Stimulated activated CD4-positive, alpha-beta T cell treated with anti-CD3 and anti-CD28 coated beads, TNF-alpha, amount 100 ng/mL, for 4 hours (primary cell): Measurements from ENCODE around the gene KRT73.
A peak's percentile ranks its signal among the peaks of the same experiment; 100 is the strongest.
"Not testable (repeated sequence)": the region's sequence is repeated elsewhere in the genome, so short reads cannot be mapped to it uniquely, and the experiment has no call there.

Experiments
- DNase-seq, 3 experiments: peaks; one replicate each; pipeline ENCODE4 v3.0.0-alpha.2; 2020; ENCODE audit warnings: low read depth in 3 of 3

Gene KRT73

GRCh38 chr12:52600941-52601481, 17.3 kb downstream of the KRT73 start, which contains the start of gene KRT72:
KRT72 (minus strand) TSS chr12:52601463; CDS start chr12:52601452, 11 bp downstream.
- DNase-seq, result no peak

- DNase-seq, result no peak
Measured at GRCh38 chr12:52600475-52600874, 17.9 kb downstream of the KRT73 start.

GRCh38 chr12:52600071-52600470, 18.3 kb downstream of the KRT73 start:
- no peak for DNase-seq

GRCh38 chr12:52598966-52599365, 19.4 kb downstream of the KRT73 start:
- no peak for DNase-seq

GRCh38 chr12:52594237-52594636, 24.1 kb downstream of the KRT73 start:
- not testable (repeated sequence) for DNase-seq

- no peak for DNase-seq
Measured at GRCh38 chr12:52591521-52591920, 26.8 kb downstream of the KRT73 start.

GRCh38 chr12:52590021-52590420, 28.3 kb downstream of the KRT73 start:
- no peak for DNase-seq

- DNase-seq, result no peak
Measured at GRCh38 chr12:52587563-52587962, 30.8 kb downstream of the KRT73 start.

- DNase-seq, result peak in 1 of 3 experiments; percentile 15
Measured at GRCh38 chr12:52585946-52586345, 32.4 kb downstream of the KRT73 start.

GRCh38 chr12:52585066-52585465, 33.3 kb downstream of the KRT73 start:
- DNase-seq, result no peak

- DNase-seq, result no peak
Measured at GRCh38 chr12:52584156-52584682, 34.1 kb downstream of the KRT73 start.

- peak; percentile 29 to 55 (median 55) for DNase-seq
Measured at GRCh38 chr12:52582971-52583456, 35.3 kb downstream of the KRT73 start.

- no peak for DNase-seq
Measured at GRCh38 chr12:52582486-52582885, 35.9 kb downstream of the KRT73 start.

- DNase-seq, result no peak
Measured at GRCh38 chr12:52581481-52581880, 36.9 kb downstream of the KRT73 start.

- no peak for DNase-seq
Measured at GRCh38 chr12:52581066-52581465, 37.3 kb downstream of the KRT73 start.

GRCh38 chr12:52580496-52580895, 37.9 kb downstream of the KRT73 start:
- DNase-seq, result no peak

GRCh38 chr12:52579468-52580465, 38.6 kb downstream of the KRT73 start:
- no peak for DNase-seq

GRCh38 chr12:52578469-52578868, 39.9 kb downstream of the KRT73 start:
- no peak for DNase-seq

- DNase-seq, result no peak
Measured at GRCh38 chr12:52577316-52577715, 41.0 kb downstream of the KRT73 start.

- no peak for DNase-seq
Measured at GRCh38 chr12:52575948-52576347, 42.4 kb downstream of the KRT73 start.

- no peak for DNase-seq
Measured at GRCh38 chr12:52575256-52575655, 43.1 kb downstream of the KRT73 start.

GRCh38 chr12:52573743-52574142, 44.6 kb downstream of the KRT73 start, which contains the start of gene KRT74:
KRT74 (minus strand) TSS chr12:52573843; CDS start chr12:52573777, 66 bp downstream.
- no peak for DNase-seq
